Muscle layer of duodenum (tissue), 2 donors: ENCODE results near the gene SPATA18.

Experiments
- H3K27ac ChIP-seq: one replicate; pipeline ENCODE4 v1.7.0; 2013; ENCODE audit warnings: mild to moderate bottlenecking, low read length
- H3K27me3 ChIP-seq: one replicate; pipeline ENCODE4 v1.7.0; 2013; ENCODE audit warnings: low read depth, mild to moderate bottlenecking, control low read depth, low read length
- H3K36me3 ChIP-seq, 2 donors: one replicate each; pipeline ENCODE4 v1.7.0; 2013; ENCODE audit warnings: low read length in 2 of 2, control low read depth in 1 of 2, mild to moderate bottlenecking in 1 of 2; ENCODE audit not compliant: insufficient read depth in 2 of 2, control insufficient read depth in 1 of 2
- H3K4me1 ChIP-seq, 2 donors: one replicate each; pipeline ENCODE4 v1.7.0; 2013; ENCODE audit warnings: low read length in 2 of 2, mild to moderate bottlenecking in 2 of 2, control low read depth in 1 of 2, moderate library complexity in 1 of 2; ENCODE audit not compliant: insufficient read depth in 2 of 2, control insufficient read depth in 1 of 2
- H3K4me3 ChIP-seq, 2 donors: one replicate each; pipeline ENCODE4 v1.7.0; 2013; ENCODE audit warnings: low read length in 2 of 2, low read depth in 1 of 2, mild to moderate bottlenecking in 1 of 2
- H3K9me3 ChIP-seq, 2 donors: one replicate each; pipeline ENCODE4 v1.7.0; 2013; ENCODE audit warnings: low read length in 2 of 2, control low read depth in 1 of 2, mild to moderate bottlenecking in 1 of 2; ENCODE audit not compliant: control insufficient read depth in 1 of 2
- donor health status: healthy.

SPATA18 gene, protein sequence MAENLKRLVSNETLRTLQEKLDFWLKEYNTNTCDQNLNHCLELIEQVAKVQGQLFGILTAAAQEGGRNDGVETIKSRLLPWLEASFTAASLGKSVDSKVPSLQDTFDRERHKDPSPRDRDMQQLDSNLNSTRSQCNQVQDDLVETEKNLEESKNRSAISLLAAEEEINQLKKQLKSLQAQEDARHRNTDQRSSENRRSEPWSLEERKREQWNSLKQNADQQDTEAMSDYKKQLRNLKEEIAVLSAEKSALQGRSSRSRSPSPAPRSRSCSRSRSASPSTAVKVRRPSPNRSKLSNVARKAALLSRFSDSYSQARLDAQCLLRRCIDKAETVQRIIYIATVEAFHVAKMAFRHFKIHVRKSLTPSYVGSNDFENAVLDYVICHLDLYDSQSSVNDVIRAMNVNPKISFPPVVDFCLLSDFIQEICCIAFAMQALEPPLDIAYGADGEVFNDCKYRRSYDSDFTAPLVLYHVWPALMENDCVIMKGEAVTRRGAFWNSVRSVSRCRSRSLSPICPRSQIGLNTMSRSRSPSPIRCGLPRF

DNA sequence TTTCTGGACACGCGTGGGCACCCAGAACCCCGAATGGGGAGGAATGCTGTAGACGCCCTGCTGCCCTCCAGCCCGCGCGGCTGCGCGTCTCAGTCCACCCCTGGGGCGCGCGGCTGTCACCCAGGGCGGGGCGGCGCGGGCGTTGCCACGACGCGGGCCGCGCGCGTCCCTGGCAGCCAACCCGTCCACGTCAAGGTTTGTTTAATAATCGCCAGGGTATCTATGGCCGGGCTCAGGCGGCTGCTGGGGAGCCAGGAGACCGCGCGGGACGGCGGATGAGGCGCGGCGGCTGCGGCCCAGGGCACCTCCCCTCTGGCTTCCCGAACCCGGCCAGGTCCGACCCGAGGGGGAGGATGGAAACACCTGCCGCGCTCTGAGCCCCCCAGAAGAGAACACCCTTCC lies at the start of gene SPATA18:
SPATA18 (plus strand) TSS at position 92 of the 402 bp plus-strand sequence. CDS start 401 bp downstream, outside the sequence.
- Histone ChIP-seq H3K27me3 (no peaks in the 10 kb centered on the region), H3K4me1 (peaks cover 0 to 3% of the 10 kb centered on the region in 2 donors), H3K4me3 (peak within 1 kb of the TSS; percentile 74 to 84), H3K9me3 (no peaks in the 10 kb centered on the region), H3K27ac (peak within 1 kb of the TSS; percentile 53), H3K36me3 (no peaks in the 10 kb centered on the region)

DNA sequence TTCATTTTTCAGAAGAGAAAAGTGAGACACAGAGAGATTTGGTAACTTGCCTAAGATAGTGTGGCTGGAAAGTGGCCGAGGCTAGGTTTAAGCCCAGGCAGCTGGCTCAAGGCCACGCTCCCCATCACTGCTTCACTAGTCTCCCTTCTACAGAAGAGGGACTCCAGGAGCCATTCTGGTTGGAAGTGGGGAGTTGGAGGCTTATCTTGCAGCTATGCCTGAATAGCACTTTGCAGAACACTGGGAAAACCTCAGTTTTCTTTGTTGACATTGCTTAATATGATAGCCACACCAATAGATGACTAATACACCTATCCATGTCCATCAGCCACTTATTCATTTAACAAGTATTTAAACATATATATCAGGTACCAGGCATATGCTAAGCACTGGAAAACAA lies 49.5 kb upstream of the SPATA18 start:
- H3K27ac ChIP-seq = no peak overlapping the region
- H3K27me3 ChIP-seq = no peaks in the 10 kb centered on the region
- no peaks in the 10 kb centered on the region for H3K9me3 ChIP-seq

DNA sequence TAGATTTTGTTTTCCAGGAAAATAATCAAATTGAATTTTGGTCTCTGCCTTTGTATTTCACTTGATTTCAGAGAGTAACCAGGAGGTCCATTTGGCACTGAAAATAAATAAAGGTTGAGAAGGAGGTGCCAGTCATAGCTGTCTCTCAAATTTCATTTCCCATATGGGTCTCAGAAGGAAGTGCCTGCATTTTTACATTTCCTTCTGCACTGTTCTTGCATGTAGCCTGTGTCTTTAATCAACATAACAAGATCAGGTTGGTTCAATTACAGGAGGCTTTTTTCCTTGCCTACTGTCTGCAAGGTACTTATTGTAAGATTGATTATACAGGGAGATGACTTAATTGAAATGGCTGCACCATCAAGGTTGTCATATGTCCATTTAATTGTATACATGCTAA lies 46.7 kb upstream of the SPATA18 start:
- H3K36me3 ChIP-seq = no peaks in the 10 kb centered on the region
- H3K9me3 ChIP-seq = no peaks in the 10 kb centered on the region
- H3K27ac ChIP-seq = no peak overlapping the region
- H3K4me3 ChIP-seq = no peak overlapping the region
- no peaks in the 10 kb centered on the region for H3K4me1 ChIP-seq
- H3K27me3 ChIP-seq = no peaks in the 10 kb centered on the region

More for the DNA sequence above, 49.5 kb upstream of the SPATA18 start:
- Histone ChIP-seq H3K4me3 (no peak overlapping the region), H3K4me1 (no peaks in the 10 kb centered on the region), H3K36me3 (no peaks in the 10 kb centered on the region)

DNA sequence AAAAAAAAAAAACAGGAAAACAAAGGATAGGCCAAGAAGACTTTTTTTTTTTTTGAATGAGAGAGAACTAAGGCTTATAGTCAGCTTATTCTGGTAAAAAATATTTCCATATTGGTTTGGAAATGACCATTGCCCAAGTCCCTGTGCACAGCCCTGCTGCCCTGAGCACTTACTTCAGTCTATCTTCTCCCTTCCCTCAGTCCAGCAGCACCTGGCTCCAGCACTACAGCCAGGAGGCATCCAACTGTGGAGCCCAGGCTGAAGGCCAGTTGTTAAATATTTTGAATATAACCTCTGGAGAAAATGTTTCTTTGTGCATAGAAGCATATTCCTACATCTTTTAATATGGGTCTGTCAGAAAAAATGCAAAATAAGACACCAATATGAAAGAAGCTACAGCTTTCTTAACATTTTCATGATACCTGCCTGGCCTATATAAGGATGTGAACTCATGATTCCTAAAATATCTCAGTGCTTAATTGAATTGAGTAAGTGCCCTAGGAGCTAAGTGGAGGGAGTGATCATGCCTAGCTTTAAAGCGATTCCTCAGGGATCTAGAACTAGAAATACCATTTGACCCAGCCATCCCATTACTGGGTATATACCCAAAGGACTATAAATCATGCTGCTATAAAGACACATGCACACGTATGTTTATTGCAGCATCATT lies 45.4 kb upstream of the SPATA18 start:
- H3K4me1 ChIP-seq = no peaks in the 10 kb centered on the region
- H3K36me3 ChIP-seq = no peaks in the 10 kb centered on the region
- no peak overlapping the region for H3K27ac ChIP-seq
- no peak overlapping the region for H3K4me3 ChIP-seq
- H3K9me3 ChIP-seq = no peaks in the 10 kb centered on the region
- no peaks in the 10 kb centered on the region for H3K27me3 ChIP-seq

DNA sequence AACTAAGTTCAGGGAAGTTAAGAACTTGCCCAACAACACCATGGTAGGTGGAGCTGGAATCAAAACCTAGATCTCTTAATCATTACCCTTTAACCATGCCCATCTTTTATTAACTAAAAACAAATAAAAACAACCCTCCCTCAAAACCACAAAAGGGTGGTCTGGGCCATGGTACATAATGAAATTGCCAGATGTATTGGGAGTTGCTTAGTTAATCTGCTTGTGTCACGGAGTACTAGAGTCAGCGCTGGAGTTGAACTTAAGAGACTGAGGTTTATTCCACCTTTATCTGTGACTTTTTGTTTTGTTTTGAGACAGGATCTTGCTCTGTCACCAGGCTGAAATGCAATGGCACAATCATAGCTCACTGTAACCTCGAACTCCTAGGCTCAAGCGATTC lies 44.2 kb upstream of the SPATA18 start:
- no peaks in the 10 kb centered on the region for H3K27me3 ChIP-seq
- no peak overlapping the region for H3K27ac ChIP-seq
- no peaks in the 10 kb centered on the region for H3K9me3 ChIP-seq
- H3K4me3 ChIP-seq = no peak overlapping the region
- no peaks in the 10 kb centered on the region for H3K4me1 ChIP-seq
- H3K36me3 ChIP-seq = no peaks in the 10 kb centered on the region

DNA sequence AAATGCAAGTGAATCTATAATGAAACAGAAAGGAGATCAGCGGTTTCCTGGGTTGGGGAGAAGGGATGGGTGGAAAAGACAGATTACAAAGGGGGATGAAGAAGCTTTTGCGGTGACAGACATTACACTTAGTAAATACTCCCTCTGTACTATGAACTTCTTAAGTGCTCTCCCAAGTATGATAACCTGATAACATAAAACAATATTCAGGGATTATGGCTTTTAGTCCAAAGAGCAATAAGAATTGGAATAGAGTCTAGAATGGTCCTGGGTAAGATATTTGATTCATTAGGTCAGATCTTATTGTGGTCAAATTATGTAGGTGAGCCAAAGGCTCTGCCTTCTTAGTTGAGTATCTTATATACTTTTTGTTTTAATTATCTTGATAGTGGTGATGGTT lies 40.1 kb upstream of the SPATA18 start:
- H3K4me3 ChIP-seq = no peak overlapping the region
- H3K27me3 ChIP-seq = no peaks in the 10 kb centered on the region
- H3K9me3 ChIP-seq = no peaks in the 10 kb centered on the region
- no peaks in the 10 kb centered on the region for H3K4me1 ChIP-seq
- peaks cover 0 to 5% of the 10 kb centered on the region in 2 donors for H3K36me3 ChIP-seq
- H3K27ac ChIP-seq = no peak overlapping the region

DNA sequence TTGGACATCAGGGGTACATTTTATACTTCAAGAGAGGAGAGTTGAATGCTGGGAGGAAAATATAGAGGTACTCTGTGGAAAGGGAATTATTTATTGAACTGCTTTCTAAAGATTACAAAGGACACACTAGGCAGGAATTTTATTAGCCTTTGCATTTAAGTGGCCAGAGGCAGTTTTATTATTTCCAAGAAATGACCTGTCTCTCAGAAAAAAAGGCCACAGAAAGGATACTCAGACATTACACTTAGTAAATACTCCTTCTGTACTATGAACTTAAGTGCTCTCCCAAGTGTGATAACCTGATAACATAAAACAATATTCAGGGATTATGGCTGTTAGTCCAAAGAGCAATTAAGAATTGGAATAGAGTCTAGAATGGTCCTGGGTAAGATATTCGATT lies 38.5 kb upstream of the SPATA18 start:
- H3K9me3 ChIP-seq = no peaks in the 10 kb centered on the region
- no peak overlapping the region for H3K27ac ChIP-seq
- no peaks in the 10 kb centered on the region for H3K4me1 ChIP-seq
- H3K36me3 ChIP-seq = peaks cover 0 to 5% of the 10 kb centered on the region in 2 donors
- no peak overlapping the region for H3K4me3 ChIP-seq
- H3K27me3 ChIP-seq = no peaks in the 10 kb centered on the region

DNA sequence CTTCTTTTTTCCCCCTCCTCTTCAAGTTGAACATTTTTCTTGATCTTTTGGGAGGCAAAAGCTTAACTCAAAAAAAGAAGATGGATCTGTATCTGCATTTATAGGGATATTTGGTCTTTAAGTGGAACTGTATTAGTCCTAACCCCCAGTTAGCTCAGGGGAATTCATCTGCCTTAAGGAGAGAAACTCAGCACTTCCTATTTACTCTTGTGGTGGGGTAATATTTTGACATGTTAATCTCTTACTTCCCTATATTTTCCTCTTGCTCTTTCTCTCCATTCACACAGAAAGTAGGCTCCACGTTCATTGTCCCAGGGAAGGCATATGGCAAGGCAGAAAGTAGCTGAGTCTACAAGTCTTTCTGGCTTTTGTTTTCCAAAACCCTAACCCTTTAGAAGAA lies 36.2 kb upstream of the SPATA18 start:
- Histone ChIP-seq H3K9me3 (no peaks in the 10 kb centered on the region), H3K36me3 (peaks cover 0 to 5% of the 10 kb centered on the region in 2 donors), H3K27me3 (no peaks in the 10 kb centered on the region), H3K4me1 (no peaks in the 10 kb centered on the region), H3K27ac (peak overlapping the region; percentile 37), H3K4me3 (no peak overlapping the region)

DNA sequence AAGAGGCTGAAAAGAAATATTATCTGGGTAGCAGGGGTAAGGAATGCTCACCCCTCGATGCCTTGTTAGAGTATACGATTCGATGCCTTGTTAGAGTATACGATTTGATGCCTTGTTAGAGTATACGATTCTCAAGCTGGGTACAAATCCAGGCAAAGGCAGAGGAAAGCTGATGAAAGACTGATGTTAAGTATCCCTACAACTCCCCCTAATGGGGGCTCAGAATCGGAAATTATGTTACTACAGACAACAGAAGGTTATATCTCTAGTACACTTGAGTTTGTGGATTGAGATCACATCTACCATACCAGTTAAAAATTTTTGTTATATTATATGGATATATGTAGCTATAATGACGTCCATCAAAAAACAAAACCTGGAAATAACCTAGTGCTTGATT lies 35.7 kb upstream of the SPATA18 start:
- H3K27me3 ChIP-seq = no peaks in the 10 kb centered on the region
- H3K27ac ChIP-seq = peak overlapping the region; percentile 37
- peaks cover 0 to 7% of the 10 kb centered on the region in 2 donors for H3K36me3 ChIP-seq
- no peak overlapping the region for H3K4me3 ChIP-seq
- H3K4me1 ChIP-seq = no peaks in the 10 kb centered on the region
- H3K9me3 ChIP-seq = no peaks in the 10 kb centered on the region

DNA sequence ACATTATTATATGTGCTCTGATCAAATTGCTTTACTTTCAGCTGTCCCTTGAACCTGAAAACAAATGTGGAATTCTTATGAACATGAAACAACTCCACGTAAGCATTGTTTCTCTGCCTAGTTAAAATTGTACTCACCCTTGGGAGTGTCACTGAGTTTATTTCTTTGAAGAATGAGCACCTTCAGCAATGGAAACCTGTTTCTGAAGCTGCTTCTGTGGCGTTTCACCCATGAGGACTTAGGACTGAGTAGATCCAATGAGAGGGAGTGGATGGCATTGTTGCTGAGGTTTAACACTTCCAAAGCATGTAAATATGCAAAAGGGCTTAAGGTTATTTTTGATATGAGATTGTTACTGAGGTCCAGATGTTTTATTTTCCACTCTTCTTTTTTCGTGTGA lies 34.1 kb upstream of the SPATA18 start:
- peak overlapping the region in 1 of 2 donors; percentile 28 for H3K4me3 ChIP-seq

DNA sequence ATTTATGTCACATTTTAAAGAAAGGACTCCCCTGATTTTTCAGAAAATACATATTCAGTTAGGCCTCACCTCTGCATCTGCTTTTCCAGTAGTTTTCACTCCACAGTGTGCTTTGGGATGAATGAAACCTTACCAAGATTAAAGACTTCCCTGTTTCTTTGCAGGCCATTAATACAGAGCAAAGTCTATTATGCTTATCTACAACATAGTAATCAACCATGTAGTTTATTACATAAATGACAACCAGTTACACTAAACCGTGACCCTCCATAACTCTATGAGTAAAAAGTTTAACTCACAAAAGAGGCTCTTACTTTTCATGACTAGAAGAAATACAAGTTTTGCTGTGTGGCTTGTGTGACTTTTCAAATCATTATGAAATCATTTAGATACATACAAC lies 33.3 kb upstream of the SPATA18 start:
- H3K4me1 ChIP-seq = no peaks in the 10 kb centered on the region
- H3K27ac ChIP-seq = no peak overlapping the region
- no peaks in the 10 kb centered on the region for H3K27me3 ChIP-seq
- peaks cover 4 to 13% of the 10 kb centered on the region in 2 donors for H3K36me3 ChIP-seq
- H3K4me3 ChIP-seq = peak overlapping the region in 1 of 2 donors; percentile 28
- no peaks in the 10 kb centered on the region for H3K9me3 ChIP-seq

More for the DNA sequence above, 34.1 kb upstream of the SPATA18 start:
- no peaks in the 10 kb centered on the region for H3K9me3 ChIP-seq
- peak overlapping the region; percentile 2 for H3K27ac ChIP-seq
- no peaks in the 10 kb centered on the region for H3K27me3 ChIP-seq
- no peaks in the 10 kb centered on the region for H3K4me1 ChIP-seq
- H3K36me3 ChIP-seq = peaks cover 0 to 7% of the 10 kb centered on the region in 2 donors
